HG03342 (cell line): ENCODE data around the gene KIDINS220.
A peak's percentile ranks its signal among the peaks of the same experiment; 100 is the strongest.

Source experiments
- ATAC-seq: cut with Tn5 transposase; IDR thresholded peaks from one replicate; pipeline ENCODE4 v1.9.1; 2021; ENCODE audit warnings: mild to moderate bottlenecking, moderate library complexity; ENCODE audit not compliant: unreplicated experiment

The KIDINS220 gene

GRCh38 chr2:8699839-8700238 is 137.6 kb downstream of the KIDINS220 start:
- ATAC-seq = no peak

GRCh38 chr2:8697190-8697589 is 140.2 kb downstream of the KIDINS220 start:
- no peak for ATAC-seq

GRCh38 chr2:8694737-8695136 is 142.7 kb downstream of the KIDINS220 start:
- ATAC-seq = no peak

GRCh38 chr2:8693157-8693821 is 144.1 kb downstream of the KIDINS220 start:
- ATAC-seq = no peak

- ATAC-seq = no peak
These were observed 144.6 kb downstream of the KIDINS220 start for GRCh38 chr2:8692783-8693156.

- no peak for ATAC-seq
These were observed 145.5 kb downstream of the KIDINS220 start for GRCh38 chr2:8691859-8692437.

GRCh38 chr2:8685697-8686358 is 151.6 kb downstream of the KIDINS220 start:
- peak; percentile 31 for ATAC-seq

- ATAC-seq = no peak
These were observed 152.3 kb downstream of the KIDINS220 start for GRCh38 chr2:8684878-8685696.

GRCh38 chr2:8684540-8684877 is 152.9 kb downstream of the KIDINS220 start:
- no peak for ATAC-seq

- ATAC-seq = no peak
These were observed 154.4 kb downstream of the KIDINS220 start for GRCh38 chr2:8682719-8683667.

- ATAC-seq = peak; percentile 68
These were observed 155.4 kb downstream of the KIDINS220 start, which contains the start of gene ID2 for GRCh38 chr2:8681786-8682692. Gene ID2, plus strand, starts transcription at chr2:8682056. Its CDS starts 110 bp downstream, at chr2:8682166.

- no peak for ATAC-seq
These were observed 156.3 kb downstream of the KIDINS220 start for GRCh38 chr2:8680822-8681760.

GRCh38 chr2:8679827-8680731 is 157.3 kb downstream of the KIDINS220 start:
- no peak for ATAC-seq

GRCh38 chr2:8679567-8679826 is 157.9 kb downstream of the KIDINS220 start:
- no peak for ATAC-seq
